H1 (cell line): Measurements from ENCODE around the gene C20orf141. TPM values are rescaled to one million over a fixed set of nuclear protein-coding genes. Genes with fewer than 3 reads are reported as not detected.

ENCODE experiments used
- CTCF ChIA-PET: fragments of 300-600 bp; sonication (Branson Sonifier 250); formaldehyde crosslinking; loops from one replicate; lab custom pipeline; 2021; ENCODE audit not compliant: partially characterized antibody; lab: Charles Lee
- POLR2A ChIA-PET: fragments of 300-600 bp; sonication (Branson Sonifier 250); formaldehyde crosslinking; loops from one replicate; lab custom pipeline; 2021; ENCODE audit warnings: inconsistent platforms; ENCODE audit not compliant: partially characterized antibody; lab: Charles Lee
- DNase-seq, 2 experiments: peaks; one replicate each; pipeline versions ENCODE4 v3.0.0 to v3.0.0-alpha.2; 2010 to 2022; ENCODE audit warnings: low spot score in 2 of 2, low read depth in 1 of 2, mixed read lengths in 1 of 2
- FAIRE-seq: peaks from 2 replicates; lab custom pipeline; 2011; peaks lifted over from hg19 to GRCh38; lab: Jason Lieb, UNC
- H2AFZ ChIP-seq: 2 replicates; pipeline ENCODE4 v1.8.1; 2012; ENCODE audit warnings: low read length, inconsistent platforms
- H2AK5ac ChIP-seq: 2 replicates; pipeline ENCODE4 v1.6.1; 2013; ENCODE audit warnings: low read depth, low read length
- H2BK120ac ChIP-seq: replicated peaks from 2 replicates; pipeline ENCODE3; 2013; ENCODE audit warnings: low read depth, low read length, inconsistent platforms
- H2BK12ac ChIP-seq: 2 replicates; pipeline ENCODE4 v1.6.1; 2013; ENCODE audit warnings: low read depth, low read length
- H2BK15ac ChIP-seq: 2 replicates; pipeline ENCODE4 v1.6.1; 2013; ENCODE audit warnings: low read length
- H2BK20ac ChIP-seq: 2 replicates; pipeline ENCODE4 v1.6.1; 2013; ENCODE audit warnings: low read length
- H2BK5ac ChIP-seq: 2 replicates; pipeline ENCODE4 v1.6.1; 2013; ENCODE audit warnings: low read depth, low read length
- H3K14ac ChIP-seq: 2 replicates; pipeline ENCODE4 v1.6.1; 2013; ENCODE audit warnings: inconsistent platforms; ENCODE audit not compliant: insufficient read length
- H3K18ac ChIP-seq: 2 replicates; pipeline ENCODE4 v1.6.1; 2013; ENCODE audit warnings: low read length; ENCODE audit errors: extremely low read depth
- H3K23ac ChIP-seq: 2 replicates; pipeline ENCODE4 v1.6.1; 2013; ENCODE audit warnings: inconsistent platforms; ENCODE audit not compliant: insufficient read length
- H3K23me2 ChIP-seq: 2 replicates; pipeline ENCODE4 v1.6.1; 2013; ENCODE audit warnings: low read depth, low read length
- H3K27ac ChIP-seq: 2 replicates; pipeline ENCODE4 v1.6.1; 2011; ENCODE audit warnings: low read depth, low read length, inconsistent platforms
- H3K27me3 ChIP-seq, 4 experiments: replicated peaks in 1 of 4; 1 replicate in 1 of 4; 2 replicates in 3 of 4; pipeline versions ENCODE4 v1.6.1 to v1.8.1; 2011 to 2013; ENCODE audit warnings: low read length in 3 of 4, mild to moderate bottlenecking in 3 of 4, inconsistent platforms in 2 of 4, mixed read lengths in 2 of 4, moderate library complexity in 1 of 4; ENCODE audit not compliant: control insufficient read depth in 3 of 4, insufficient read depth in 3 of 4; ENCODE audit errors: extremely low read depth in 1 of 4
- H3K36me3 ChIP-seq, 4 experiments: 2 replicates each; pipeline versions ENCODE4 v1.6.1 to v1.8.1; 2011 to 2013; ENCODE audit warnings: mild to moderate bottlenecking in 4 of 4, low read length in 3 of 4, moderate library complexity in 2 of 4, control low read depth in 1 of 4, inconsistent platforms in 1 of 4; ENCODE audit not compliant: insufficient read depth in 4 of 4, control insufficient read depth in 2 of 4
- H3K4ac ChIP-seq: replicated peaks from 2 replicates; pipeline ENCODE3; 2013; ENCODE audit warnings: low read length, low read depth, mixed read lengths, inconsistent platforms; ENCODE audit not compliant: insufficient read length
- H3K4me1 ChIP-seq, 4 experiments: replicated peaks in 1 of 4; 1 replicate in 1 of 4; 2 replicates in 3 of 4; pipeline versions ENCODE4 v1.6.1 to v1.8.1; 2011 to 2013; ENCODE audit warnings: low read length in 3 of 4, inconsistent platforms in 2 of 4, mixed read lengths in 1 of 4; ENCODE audit not compliant: insufficient read depth in 4 of 4, control insufficient read depth in 3 of 4
- H3K4me2 ChIP-seq, 2 experiments: 2 replicates each; pipeline versions ENCODE4 v1.6.1 to v1.8.1; 2011 to 2013; ENCODE audit warnings: low read depth in 2 of 2, low read length in 2 of 2, control low read depth in 1 of 2, inconsistent platforms in 1 of 2, mild to moderate bottlenecking in 1 of 2; ENCODE audit not compliant: insufficient read depth in 1 of 2
- H3K4me3 ChIP-seq, 4 experiments: fragments of 200-600, 300-600 bp in 1 of 4; sonication (generic), shearing (Covaris generic), sonication (Bioruptor Twin) in 1 of 4; 2 replicates each; pipeline versions ENCODE4 v1.5.1 to v1.8.1; 2011 to 2016; ENCODE audit warnings: low read length in 4 of 4, low read depth in 3 of 4, control low read depth in 2 of 4, inconsistent platforms in 2 of 4, mild to moderate bottlenecking in 2 of 4, mixed read lengths in 1 of 4, moderate library complexity in 1 of 4; ENCODE audit not compliant: insufficient read depth in 2 of 4; ENCODE audit errors: extremely low read depth in 1 of 4
- H3K56ac ChIP-seq: replicated peaks from 2 replicates; pipeline ENCODE3; 2013; ENCODE audit warnings: low read depth, mild to moderate bottlenecking, mixed read lengths, low read length, inconsistent platforms; ENCODE audit not compliant: insufficient read length
- H3K79me1 ChIP-seq: 2 replicates; pipeline ENCODE4 v1.6.1; 2013; ENCODE audit warnings: low read depth, low read length, control low read depth
- H3K79me2 ChIP-seq, 2 experiments: 2 replicates each; pipeline versions ENCODE4 v1.6.1 to v1.8.1; 2012 to 2013; ENCODE audit warnings: low read length in 2 of 2, mild to moderate bottlenecking in 2 of 2, inconsistent platforms in 1 of 2; ENCODE audit not compliant: insufficient read depth in 2 of 2, control insufficient read depth in 1 of 2
- H3K9ac ChIP-seq, 4 experiments: replicated peaks in 1 of 4; 1 replicate in 1 of 4; 2 replicates in 3 of 4; pipeline versions ENCODE4 v1.6.1 to v1.8.1; 2011 to 2013; ENCODE audit warnings: low read depth in 3 of 4, low read length in 3 of 4, control low read depth in 2 of 4, mild to moderate bottlenecking in 2 of 4, moderate library complexity in 2 of 4, inconsistent platforms in 1 of 4; ENCODE audit errors: extremely low read depth in 1 of 4
- H3K9me3 ChIP-seq, 2 experiments: 2 replicates each; pipeline versions ENCODE4 v1.6.1 to v1.8.1; 2012 to 2013; ENCODE audit warnings: mild to moderate bottlenecking in 2 of 2, moderate library complexity in 2 of 2, control low read depth in 1 of 2, inconsistent platforms in 1 of 2, low read depth in 1 of 2, low read length in 1 of 2, mixed read lengths in 1 of 2; ENCODE audit not compliant: insufficient read depth in 2 of 2
- H4K20me1 ChIP-seq, 2 experiments: replicated peaks in 1 of 2; 2 replicates each; pipeline versions ENCODE3 to v1.8.1; 2011 to 2013; ENCODE audit warnings: inconsistent platforms in 2 of 2, low read length in 2 of 2, mild to moderate bottlenecking in 1 of 2; ENCODE audit not compliant: insufficient read depth in 2 of 2, control insufficient read depth in 1 of 2
- H4K5ac ChIP-seq: 2 replicates; pipeline ENCODE4 v1.6.1; 2013; ENCODE audit warnings: low read length, low read depth, mixed read lengths, inconsistent platforms; ENCODE audit not compliant: insufficient read length
- H4K8ac ChIP-seq: 2 replicates; pipeline ENCODE4 v1.8.0; 2013; ENCODE audit warnings: mild to moderate bottlenecking, moderate library complexity, low read length, inconsistent platforms; ENCODE audit not compliant: insufficient read depth; ENCODE audit errors: extremely low read depth
- H4K91ac ChIP-seq: replicated peaks from 2 replicates; pipeline ENCODE3; 2013; ENCODE audit warnings: low read length, mixed read lengths, inconsistent platforms; ENCODE audit not compliant: insufficient read length
- SIRT6 ChIP-seq: IDR thresholded peaks from one replicate; pipeline ENCODE4 v1.7.1; 2012; ENCODE audit warnings: low read length, inconsistent platforms
- SIX5 ChIP-seq: IDR thresholded peaks from 2 replicates; pipeline ENCODE4 v1.6.1; 2011; ENCODE audit warnings: mild to moderate bottlenecking, low read depth, low read length
- WGBS, 2 experiments: shearing (Covaris generic) in 1 of 2; methylation state at CpG; one replicate each; pipeline versions ENCODE4 v1.1.6 to v1.1.7; 2013 to 2015; ENCODE audit warnings: low lambda C conversion rate in 2 of 2, mixed read lengths in 2 of 2, inconsistent platforms in 1 of 2, low coverage in 1 of 2, missing lambda C conversion rate in 1 of 2; ENCODE audit not compliant: insufficient replicate concordance in 2 of 2, insufficient coverage in 1 of 2, insufficient read length in 1 of 2; ENCODE audit errors: extremely low coverage in 1 of 2, missing lambda C conversion rate in 1 of 2; 5-methylcytosine and 5-hydroxymethylcytosine counted together
- polyA plus RNA-seq, 7 experiments: library from polyadenylated mRNA; depleted of rRNA in 3 of 7; stranded (reverse) in 5 of 7; unstranded in 2 of 7; fragments of >200 nt in 5 of 7; fragments of 200-250 nt in 2 of 7; gene quantifications; 1 replicate in 5 of 7; 2 replicates in 1 of 7; 4 replicates in 1 of 7; pipeline versions ENCODE4 v1.2.1 to v1.2.3, GENCODE V29; 2011 to 2013; ENCODE audit warnings: missing spikeins in 2 of 7, mixed read lengths in 2 of 7
- total RNA-seq: library from RNA; stranded (reverse); fragmentation: NEBNext Ultra II Directional; extraction: Animal tissue kit (Norgen Biotek cat#: 25700); gene quantifications from 2 replicates; pipeline ENCODE4 v1.2.1, GENCODE V29; 2021

The C20orf141 gene
- total and polyA plus RNA-seq, 2 of the 8 experiments (the other 6 are each of a cell fraction or from before 2014, with no cell fraction given) = not detected

GRCh38 chr20:2834401-2835110 is 19.8 kb downstream of the C20orf141 start:
- no peaks in the 10 kb centered on the region for H3K79me2 ChIP-seq
- H2BK5ac ChIP-seq = no peak overlapping the region
- H3K23ac ChIP-seq = no peak overlapping the region
- H2BK20ac ChIP-seq = no peak overlapping the region
- peaks cover 0 to 2% of the 10 kb centered on the region in 2 experiments for H4K20me1 ChIP-seq
- H4K91ac ChIP-seq = no peak overlapping the region
- no peak overlapping the region for H4K5ac ChIP-seq
- H3K4me3 ChIP-seq = no peak overlapping the region
- peaks cover 0 to under 1% of the 10 kb centered on the region in 2 experiments; a peak in 1 of 4 replicates for H3K9me3 ChIP-seq
- H3K56ac ChIP-seq = no peak overlapping the region
- POLR2A ChIA-PET = interaction anchor here (0.6 to 2.3 kb wide), 2 partner anchors 13 to 121 kb away, joined by 4 to 6 read pairs; no protein-coding TSS in a partner anchor
- no peaks in the 10 kb centered on the region for H3K79me1 ChIP-seq
- H3K14ac ChIP-seq = no peak overlapping the region
- H2AK5ac ChIP-seq = no peak overlapping the region
- H3K27me3 ChIP-seq = peaks cover under 1 to 11% (median 11%) of the 10 kb centered on the region in 4 experiments
- CTCF ChIA-PET = interaction anchor here (0.6 to 1.0 kb wide), 3 partner anchors 82 to 156 kb away, joined by 3 to 4 read pairs (median 3); no protein-coding TSS in a partner anchor
- H3K23me2 ChIP-seq = no peaks in the 10 kb centered on the region
- no peak overlapping the region for H3K4ac ChIP-seq
- no peak overlapping the region for H2BK15ac ChIP-seq
- FAIRE-seq (no peak), DNase-seq (no peak)
- H2BK12ac ChIP-seq = no peak overlapping the region
- no peak overlapping the region for H3K4me2 ChIP-seq
- no peak overlapping the region for H3K18ac ChIP-seq
- H2BK120ac ChIP-seq = no peak overlapping the region
- peaks cover 0 to under 1% (median 0%) of the 10 kb centered on the region in 4 experiments; a peak in 1 of 8 replicates for H3K36me3 ChIP-seq
- H3K4me1 ChIP-seq = no peaks in the 10 kb centered on the region; a peak in 1 of 7 replicates
- no peak overlapping the region for H3K9ac ChIP-seq
- no peak overlapping the region for H3K27ac ChIP-seq
- no peak overlapping the region for H2AFZ ChIP-seq
- no peak overlapping the region for H4K8ac ChIP-seq
- 95% methylated on average over 14 of the region's 14 CpGs; no CpG with 5 or more reads in 1 of the 2 experiments for WGBS, 2 experiments
- TF ChIP-seq SIRT6 (no peak), SIX5 (no peak)
